Measurements from ENCODE around the gene CIC.

Gene CIC

DNA sequence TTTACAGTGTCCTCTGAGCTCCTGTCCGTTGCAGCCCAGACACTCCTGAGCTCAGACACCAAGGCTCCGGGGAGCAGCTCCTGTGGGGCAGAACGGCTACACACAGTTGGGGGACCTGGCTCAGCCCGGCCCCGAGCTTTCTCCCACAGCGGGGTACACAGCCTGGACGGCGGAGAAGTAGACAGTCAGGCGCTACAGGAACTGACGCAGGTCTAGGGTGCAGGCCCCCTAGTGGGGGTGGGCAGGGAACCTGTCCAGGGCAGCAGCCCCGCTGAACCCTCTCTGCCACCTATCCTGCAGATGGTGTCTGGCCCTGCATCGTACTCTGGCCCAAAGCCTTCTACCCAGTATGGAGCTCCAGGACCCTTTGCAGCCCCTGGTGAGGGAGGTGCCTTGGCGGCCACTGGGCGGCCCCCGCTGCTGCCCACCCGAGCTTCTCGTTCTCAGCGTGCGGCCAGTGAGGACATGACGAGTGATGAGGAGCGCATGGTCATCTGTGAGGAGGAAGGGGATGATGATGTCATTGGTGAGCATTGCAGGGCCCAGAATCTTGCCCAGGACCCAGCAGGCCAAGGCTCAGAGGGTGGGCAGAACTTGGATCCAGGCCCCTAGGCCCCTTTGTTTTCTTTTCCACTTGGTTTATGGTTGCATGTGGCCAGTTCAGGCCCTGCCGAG lies 20.0 kb downstream of the CIC start:
- DNase-seq (ENCODE audit: low read depth): no peak

- no peak for DNase-seq (ENCODE audit: low read depth)
Measured at GRCh38 chr19:42289556-42290041, 20.5 kb downstream of the CIC start.

DNA sequence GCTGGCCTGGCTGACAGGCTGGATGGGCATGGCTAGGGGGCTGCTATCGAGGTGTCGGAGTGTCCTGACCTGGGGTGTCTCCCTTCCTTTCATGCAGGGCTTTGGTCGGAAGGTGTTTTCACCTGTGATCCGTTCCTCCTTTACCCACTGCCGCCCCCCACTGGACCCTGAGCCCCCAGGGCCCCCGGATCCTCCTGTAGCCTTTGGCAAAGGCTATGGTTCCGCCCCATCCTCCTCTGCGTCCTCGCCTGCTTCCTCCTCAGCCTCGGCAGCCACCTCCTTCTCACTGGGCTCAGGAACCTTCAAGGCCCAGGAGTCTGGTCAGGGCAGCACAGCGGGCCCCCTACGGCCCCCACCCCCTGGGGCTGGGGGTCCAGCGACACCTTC lies 21.1 kb downstream of the CIC start:
- no peak for DNase-seq (ENCODE audit: low read depth)

DNA sequence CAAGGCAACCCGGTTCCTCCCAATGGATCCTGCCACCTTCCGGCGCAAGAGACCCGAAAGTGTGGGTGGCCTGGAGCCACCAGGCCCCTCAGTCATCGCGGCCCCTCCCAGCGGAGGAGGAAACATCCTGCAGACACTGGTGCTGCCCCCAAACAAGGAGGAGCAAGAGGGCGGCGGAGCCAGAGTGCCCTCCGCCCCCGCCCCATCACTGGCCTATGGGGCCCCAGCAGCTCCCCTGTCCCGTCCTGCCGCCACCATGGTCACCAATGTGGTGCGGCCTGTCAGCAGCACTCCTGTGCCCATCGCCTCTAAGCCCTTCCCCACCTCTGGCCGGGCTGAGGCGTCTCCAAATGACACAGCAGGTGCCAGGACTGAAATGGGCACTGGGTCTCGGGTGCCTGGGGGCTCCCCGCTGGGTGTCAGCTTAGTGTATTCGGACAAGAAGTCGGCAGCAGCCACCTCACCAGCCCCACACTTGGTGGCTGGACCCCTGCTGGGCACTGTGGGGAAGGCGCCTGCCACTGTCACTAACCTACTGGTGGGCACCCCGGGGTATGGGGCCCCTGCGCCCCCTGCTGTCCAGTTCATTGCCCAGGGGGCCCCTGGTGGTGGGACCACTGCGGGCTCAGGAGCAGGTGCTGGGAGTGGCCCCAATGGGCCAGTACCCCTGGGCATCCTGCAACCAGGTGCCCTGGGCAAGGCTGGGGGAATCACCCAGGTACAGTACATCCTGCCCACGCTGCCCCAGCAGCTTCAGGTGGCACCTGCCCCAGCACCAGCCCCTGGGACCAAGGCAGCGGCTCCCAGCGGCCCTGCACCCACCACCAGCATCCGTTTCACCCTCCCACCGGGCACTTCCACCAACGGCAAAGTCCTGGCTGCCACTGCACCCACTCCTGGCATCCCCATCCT lies 21.7 kb downstream of the CIC start:
- DNase-seq (ENCODE audit: low read depth): no peak

DNA sequence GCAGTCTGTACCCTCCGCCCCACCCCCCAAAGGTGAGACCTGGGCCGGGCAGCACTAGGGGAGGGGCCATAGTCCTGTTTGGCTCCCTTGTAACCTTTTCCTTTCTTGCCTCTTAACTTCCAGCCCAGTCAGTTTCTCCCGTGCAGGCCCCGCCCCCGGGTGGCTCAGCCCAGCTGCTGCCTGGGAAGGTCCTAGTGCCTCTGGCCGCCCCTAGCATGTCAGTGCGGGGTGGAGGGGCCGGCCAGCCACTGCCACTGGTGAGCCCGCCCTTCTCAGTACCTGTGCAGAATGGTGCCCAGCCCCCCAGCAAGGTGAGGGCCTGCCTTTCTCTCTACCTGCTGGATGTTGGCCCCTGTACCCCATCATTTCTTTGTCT lies 22.4 kb downstream of the CIC start:
- no peak for DNase-seq (ENCODE audit: low read depth)

GRCh38 chr19:42292042-42292960 lies 23.2 kb downstream of the CIC start:
- DNase-seq (ENCODE audit: low read depth): no peak

DNA sequence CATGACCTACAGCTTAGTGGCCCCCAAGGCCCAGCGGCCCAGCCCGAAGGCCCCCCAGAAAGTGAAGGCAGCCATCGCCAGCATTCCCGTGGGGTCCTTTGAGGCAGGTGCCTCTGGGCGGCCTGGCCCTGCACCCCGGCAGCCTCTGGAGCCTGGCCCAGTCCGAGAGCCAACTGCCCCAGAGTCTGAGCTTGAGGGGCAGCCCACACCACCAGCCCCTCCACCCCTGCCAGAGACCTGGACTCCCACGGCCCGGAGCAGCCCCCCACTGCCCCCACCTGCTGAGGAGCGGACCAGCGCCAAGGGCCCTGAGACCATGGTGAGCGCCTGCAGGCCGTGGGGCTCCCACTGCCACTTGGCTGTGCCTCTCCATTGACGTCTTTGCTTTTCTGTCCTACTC lies 23.9 kb downstream of the CIC start:
- DNase-seq (ENCODE audit: low read depth): no peak

GRCh38 chr19:42293540-42293939 lies 24.5 kb downstream of the CIC start:
- DNase-seq (ENCODE audit: low read depth): no peak

DNA sequence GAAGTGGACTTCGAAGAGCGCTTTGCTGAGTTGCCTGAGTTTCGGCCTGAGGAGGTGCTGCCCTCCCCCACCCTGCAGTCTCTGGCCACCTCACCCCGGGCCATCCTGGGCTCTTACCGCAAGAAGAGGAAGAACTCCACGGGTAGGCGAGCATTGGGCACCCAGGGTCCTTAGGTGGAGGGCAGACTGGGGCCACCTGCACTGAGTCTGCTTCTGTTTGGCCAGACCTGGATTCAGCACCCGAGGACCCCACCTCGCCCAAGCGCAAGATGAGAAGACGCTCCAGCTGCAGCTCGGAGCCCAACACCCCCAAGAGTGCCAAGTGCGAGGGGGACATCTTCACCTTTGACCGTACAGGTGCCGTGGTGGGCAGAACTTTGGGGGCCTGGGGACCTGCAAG lies 24.9 kb downstream of the CIC start:
- no peak for DNase-seq (ENCODE audit: low read depth)

- DNase-seq (ENCODE audit: low read depth): no peak
Measured at GRCh38 chr19:42294471-42295137, 25.6 kb downstream of the CIC start.

DNA sequence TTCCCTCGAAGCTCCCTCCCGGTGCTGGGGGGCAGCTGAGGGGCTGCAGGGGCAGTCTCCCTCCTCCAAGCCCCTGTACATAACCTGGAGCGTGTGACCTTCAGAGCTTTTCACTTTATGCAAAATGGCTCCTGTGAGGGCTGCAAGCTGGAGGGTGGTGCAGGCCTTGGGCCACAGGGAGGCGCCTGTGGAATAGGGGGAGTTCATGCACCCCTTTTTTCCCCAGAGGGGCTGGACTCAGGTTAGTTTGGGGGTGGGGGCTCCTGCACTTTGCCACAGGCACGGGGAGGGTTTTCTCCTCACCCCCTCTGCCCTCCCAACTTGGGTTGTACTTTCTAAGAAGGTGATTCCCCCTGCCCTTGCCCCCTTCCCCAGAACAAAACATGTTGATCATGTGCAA lies 26.3 kb downstream of the CIC start:
- no peak for DNase-seq (ENCODE audit: low read depth)

DNA sequence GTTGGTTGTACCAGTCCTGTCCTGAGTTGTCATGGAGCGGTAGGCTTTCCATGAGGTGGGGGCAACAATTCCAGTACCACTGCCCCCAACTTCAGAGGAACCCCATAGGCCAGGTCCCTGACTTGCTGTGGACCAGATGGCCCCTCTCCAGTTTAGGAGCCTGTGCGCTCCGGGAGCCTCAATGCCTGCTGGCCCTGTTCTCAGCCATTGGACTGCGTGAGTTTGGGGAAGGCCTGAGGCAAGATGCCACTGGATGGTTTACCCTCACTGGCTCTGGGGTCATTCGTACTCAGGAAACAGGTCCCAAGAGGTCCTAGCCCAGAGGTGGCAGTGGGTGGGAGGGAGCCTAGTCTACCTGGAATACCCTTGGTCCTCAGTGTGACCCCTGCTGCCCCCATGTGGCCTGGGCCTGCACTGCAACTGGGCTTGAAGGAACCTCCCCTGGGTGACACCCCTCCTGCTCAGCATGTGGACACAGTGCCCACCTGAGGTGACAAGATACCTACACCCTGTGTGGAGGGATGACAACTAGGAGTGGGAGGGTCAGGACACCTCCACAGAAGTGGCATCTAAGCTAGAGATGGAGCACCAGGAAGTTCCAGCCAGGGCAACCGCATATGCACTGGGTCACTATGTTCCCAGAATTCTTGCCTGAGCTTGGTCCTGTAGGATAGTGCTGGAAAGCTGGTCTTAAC lies 26.9 kb downstream of the CIC start:
- peak; percentile 83 for DNase-seq (ENCODE audit: low read depth)

- DNase-seq (ENCODE audit: low read depth): no peak
Measured at GRCh38 chr19:42297039-42297438, 28.0 kb downstream of the CIC start.

GRCh38 chr19:42301646-42302203 lies 32.7 kb downstream of the CIC start, which contains the start of gene PRR19:
Gene PRR19, plus strand, starts transcription at chr19:42302132. Its CDS starts 7,453 bp downstream, at chr19:42309585.
- no peak for DNase-seq (ENCODE audit: low read depth)

- no peak for DNase-seq (ENCODE audit: low read depth)
Measured at GRCh38 chr19:42303101-42303464, 34.0 kb downstream of the CIC start.

- no peak for DNase-seq (ENCODE audit: low read depth)
Measured at GRCh38 chr19:42303876-42304275, 34.8 kb downstream of the CIC start.

DNA sequence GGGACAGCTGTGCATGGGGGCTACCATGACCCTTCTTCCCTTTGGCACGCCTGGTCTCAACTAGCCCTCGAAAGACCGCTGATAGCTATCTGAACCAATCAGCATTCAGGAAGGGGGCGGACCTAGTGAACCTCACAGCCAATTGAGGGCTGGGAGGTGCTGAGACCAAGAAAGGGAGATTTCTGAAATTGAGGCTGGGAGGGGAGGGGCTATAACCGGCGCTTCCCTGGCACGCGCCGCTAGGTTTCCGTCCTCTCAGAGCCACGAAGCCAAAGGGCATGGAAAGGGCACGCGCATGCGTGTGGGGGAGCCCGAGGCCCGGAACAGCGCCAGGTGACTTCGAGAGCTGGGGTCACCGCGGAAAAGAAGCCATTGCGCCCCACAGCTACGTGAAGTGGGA lies 37.6 kb downstream of the CIC start:
- DNase-seq (ENCODE audit: low read depth): no peak

DNA sequence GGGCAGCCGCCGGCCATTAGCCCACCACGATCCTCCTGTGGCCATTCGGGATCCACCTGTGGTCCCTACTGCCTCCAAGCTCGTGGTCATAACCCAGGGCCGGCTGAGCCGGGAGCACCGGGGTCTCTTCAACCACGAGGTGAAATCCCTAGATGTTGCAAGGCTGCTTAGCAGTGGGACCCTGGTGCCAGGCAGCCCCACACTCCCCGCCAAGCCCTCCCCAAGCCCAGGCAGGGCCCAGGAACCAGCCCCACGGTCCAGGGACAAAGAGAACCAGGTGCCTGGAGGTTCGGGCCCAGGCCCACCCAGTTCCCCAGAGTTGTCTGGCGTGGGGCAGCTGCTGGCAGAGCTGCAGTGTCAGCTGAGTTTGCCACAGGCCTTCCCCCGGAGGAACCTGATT lies 40.6 kb downstream of the CIC start:
- no peak for DNase-seq (ENCODE audit: low read depth)

DNA sequence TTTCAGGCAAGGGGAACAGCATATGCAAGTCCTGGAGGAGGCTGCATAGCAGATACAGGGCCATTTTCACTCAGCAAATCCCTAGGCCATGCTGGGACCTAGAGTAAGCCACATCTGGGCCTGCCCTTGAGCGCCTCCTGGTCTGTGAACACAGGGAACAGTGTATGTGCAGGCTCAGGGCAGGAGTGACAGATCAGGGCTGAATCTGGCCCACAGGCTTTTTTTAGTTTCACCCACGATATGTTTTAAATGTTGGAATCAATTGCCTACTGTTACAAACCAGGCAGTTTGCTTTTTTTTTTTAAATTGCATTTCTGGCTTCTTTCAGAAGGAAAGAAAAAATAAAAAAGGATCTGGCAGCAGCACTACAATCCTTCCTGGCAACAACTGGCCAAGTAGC lies 42.6 kb downstream of the CIC start:
- no peak for DNase-seq (ENCODE audit: low read depth)

DNA sequence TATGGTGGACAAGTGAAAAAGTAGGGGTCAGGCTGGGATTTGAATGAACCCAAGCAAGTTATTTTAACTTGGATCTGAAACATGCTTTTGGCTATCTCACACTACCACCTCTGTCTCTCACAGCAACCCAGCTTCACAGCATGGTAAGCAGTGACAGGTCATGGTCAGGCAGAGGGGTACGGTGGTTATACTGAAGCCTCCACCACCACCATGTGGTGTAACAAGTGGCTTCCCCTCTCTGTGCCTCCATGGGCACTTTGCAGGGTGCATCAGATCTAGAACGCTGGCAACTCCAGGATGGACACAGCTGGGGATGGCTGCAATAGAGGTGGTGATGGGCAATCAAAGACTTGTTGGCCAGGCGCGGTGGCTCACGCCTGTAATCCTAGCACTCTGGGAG lies 43.3 kb downstream of the CIC start:
- DNase-seq (ENCODE audit: low read depth): no peak
